Measurements from ENCODE around the gene TMEM74B.

Gene TMEM74B

DNA sequence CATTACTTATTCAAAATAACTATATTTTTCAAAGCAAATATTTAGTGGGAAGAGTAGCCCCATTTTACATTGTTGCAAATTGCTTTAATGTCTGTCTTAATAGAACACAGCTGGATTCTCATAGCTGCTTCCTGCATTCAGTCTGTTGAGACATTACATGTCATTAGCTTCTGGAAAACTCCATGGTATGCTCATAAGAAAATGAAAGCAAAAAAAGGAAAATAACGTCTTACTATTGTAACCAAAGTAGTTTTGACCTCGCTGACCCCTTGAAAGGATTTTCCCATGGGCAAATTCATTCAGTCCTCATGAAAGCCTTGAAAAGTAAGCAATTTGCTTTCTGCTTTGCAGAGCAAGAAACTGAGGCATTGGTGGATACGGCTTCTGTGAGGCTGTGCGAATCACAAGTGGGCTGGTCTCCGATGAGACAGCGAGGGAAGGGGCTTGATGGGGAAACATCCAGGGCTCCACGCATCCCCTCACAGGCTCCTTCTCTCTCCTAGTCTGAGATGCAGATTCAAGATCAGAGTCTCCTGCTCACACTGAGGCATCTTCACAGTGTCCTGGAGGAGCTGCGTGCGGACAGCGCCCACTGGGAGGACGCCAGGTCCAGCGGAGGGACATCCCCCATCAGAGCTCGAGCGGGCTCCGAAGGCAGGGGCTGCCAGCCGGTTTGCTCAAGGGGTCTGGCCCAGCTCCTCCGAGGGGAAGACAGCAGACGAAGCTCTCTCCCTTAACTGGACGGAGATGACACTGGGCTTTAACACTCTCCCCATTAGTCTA is 21.8 kb upstream of the TMEM74B start:
- TF ChIP-seq SIN3A (IDR thresholded peaks at IDR 0.05; ENCODE audit: borderline replicate concordance, insufficient read depth, low read length) (no peak), FOXP2 (optimal IDR thresholded peaks at IDR 0.05; ENCODE audit: borderline replicate concordance, extremely low read depth, extremely low read length, insufficient read depth) (no peak), POLR2AphosphoS5 (IDR thresholded peaks at IDR 0.05; ENCODE audit: low read depth, low read length) (no peak), TAF1 (IDR thresholded peaks at IDR 0.05; ENCODE audit: borderline replicate concordance, insufficient read depth, low read length) (no peak)
- TF ChIP-seq, protein P1, sequence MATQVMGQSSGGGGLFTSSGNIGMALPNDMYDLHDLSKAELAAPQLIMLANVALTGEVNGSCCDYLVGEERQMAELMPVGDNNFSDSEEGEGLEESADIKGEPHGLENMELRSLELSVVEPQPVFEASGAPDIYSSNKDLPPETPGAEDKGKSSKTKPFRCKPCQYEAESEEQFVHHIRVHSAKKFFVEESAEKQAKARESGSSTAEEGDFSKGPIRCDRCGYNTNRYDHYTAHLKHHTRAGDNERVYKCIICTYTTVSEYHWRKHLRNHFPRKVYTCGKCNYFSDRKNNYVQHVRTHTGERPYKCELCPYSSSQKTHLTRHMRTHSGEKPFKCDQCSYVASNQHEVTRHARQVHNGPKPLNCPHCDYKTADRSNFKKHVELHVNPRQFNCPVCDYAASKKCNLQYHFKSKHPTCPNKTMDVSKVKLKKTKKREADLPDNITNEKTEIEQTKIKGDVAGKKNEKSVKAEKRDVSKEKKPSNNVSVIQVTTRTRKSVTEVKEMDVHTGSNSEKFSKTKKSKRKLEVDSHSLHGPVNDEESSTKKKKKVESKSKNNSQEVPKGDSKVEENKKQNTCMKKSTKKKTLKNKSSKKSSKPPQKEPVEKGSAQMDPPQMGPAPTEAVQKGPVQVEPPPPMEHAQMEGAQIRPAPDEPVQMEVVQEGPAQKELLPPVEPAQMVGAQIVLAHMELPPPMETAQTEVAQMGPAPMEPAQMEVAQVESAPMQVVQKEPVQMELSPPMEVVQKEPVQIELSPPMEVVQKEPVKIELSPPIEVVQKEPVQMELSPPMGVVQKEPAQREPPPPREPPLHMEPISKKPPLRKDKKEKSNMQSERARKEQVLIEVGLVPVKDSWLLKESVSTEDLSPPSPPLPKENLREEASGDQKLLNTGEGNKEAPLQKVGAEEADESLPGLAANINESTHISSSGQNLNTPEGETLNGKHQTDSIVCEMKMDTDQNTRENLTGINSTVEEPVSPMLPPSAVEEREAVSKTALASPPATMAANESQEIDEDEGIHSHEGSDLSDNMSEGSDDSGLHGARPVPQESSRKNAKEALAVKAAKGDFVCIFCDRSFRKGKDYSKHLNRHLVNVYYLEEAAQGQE (IDR thresholded peaks at IDR 0.05; ENCODE audit: insufficient read depth in 1 of 2, low read depth in 2 of 2, low read length in 2 of 2), result no peak

DNA sequence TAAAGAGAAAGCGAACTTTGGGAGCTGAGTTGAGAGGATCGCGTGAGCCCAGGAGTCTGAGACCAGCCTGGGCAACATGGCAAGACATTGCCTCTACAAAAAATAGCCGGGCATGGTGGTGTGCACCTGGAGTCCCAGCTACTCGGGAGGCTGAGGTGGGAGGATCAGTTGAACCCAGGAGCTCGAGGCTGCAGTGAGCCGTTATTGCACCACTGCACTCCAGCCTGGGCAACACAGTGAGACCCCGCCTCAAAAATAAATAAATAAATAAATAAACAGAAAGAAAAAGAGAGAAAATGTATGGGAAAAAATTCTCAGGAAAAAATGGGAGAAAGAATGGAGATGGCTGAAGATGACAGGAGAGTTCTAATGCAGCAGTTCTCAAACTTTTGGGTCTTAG is 21.0 kb upstream of the TMEM74B start:
- TF ChIP-seq TAF1 (IDR thresholded peaks at IDR 0.05; ENCODE audit: borderline replicate concordance, insufficient read depth, low read length) (no peak), FOXP2 (optimal IDR thresholded peaks at IDR 0.05; ENCODE audit: borderline replicate concordance, extremely low read depth, extremely low read length, insufficient read depth) (no peak), SIN3A (IDR thresholded peaks at IDR 0.05; ENCODE audit: borderline replicate concordance, insufficient read depth, low read length) (no peak), POLR2AphosphoS5 (IDR thresholded peaks at IDR 0.05; ENCODE audit: low read depth, low read length) (no peak)
- TF ChIP-seq, protein P1 (IDR thresholded peaks at IDR 0.05; ENCODE audit: insufficient read depth in 1 of 2, low read depth in 2 of 2, low read length in 2 of 2), result no peak

DNA sequence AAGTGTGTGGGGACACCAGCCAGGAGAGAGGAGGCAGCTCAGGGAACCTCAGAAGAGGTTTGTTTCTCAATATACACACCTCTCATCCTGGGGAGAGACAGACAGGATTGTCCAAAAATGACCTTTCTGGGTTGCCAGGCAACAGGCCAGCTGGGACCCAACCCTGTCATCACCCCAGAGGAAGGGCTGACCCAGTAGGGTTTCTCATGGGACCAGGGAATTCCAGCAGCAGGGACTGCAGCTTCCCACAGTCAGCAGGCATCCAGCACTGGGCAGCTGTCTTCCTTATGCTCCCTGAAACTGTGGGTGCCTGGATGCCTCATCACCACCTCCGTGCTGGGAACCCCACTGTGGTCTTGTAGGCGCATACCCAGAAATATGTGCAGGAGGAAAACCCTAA is 19.8 kb upstream of the TMEM74B start:
- TF ChIP-seq POLR2AphosphoS5 (IDR thresholded peaks at IDR 0.05; ENCODE audit: low read depth, low read length) (no peak), SIN3A (IDR thresholded peaks at IDR 0.05; ENCODE audit: borderline replicate concordance, insufficient read depth, low read length) (no peak), TAF1 (IDR thresholded peaks at IDR 0.05; ENCODE audit: borderline replicate concordance, insufficient read depth, low read length) (no peak), FOXP2 (optimal IDR thresholded peaks at IDR 0.05; ENCODE audit: borderline replicate concordance, extremely low read depth, extremely low read length, insufficient read depth) (no peak)
- TF ChIP-seq, protein P1 (IDR thresholded peaks at IDR 0.05; ENCODE audit: insufficient read depth in 1 of 2, low read depth in 2 of 2, low read length in 2 of 2), result no peak

DNA sequence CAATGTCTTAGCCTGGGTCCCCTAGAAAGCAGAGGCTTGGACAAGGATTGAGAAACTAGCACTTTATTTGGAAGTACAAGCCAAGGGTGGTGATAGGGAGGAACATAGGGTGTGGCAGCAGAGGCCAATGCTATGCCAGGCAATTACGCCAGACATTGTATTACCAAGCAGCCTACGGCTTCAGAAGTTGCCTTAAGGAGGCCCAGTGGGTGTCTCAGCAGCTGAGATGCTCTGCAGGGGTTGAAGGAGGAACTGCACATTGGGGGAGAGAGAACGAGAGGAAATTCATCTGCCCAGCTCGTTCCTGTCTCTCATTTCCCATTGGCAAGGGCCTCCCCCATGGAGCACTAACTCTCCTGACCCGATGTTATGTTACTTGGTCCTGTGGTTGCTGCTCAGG is 19.3 kb upstream of the TMEM74B start:
- TF ChIP-seq FOXP2 (optimal IDR thresholded peaks at IDR 0.05; ENCODE audit: borderline replicate concordance, extremely low read depth, extremely low read length, insufficient read depth) (no peak), TAF1 (IDR thresholded peaks at IDR 0.05; ENCODE audit: borderline replicate concordance, insufficient read depth, low read length) (no peak), SIN3A (IDR thresholded peaks at IDR 0.05; ENCODE audit: borderline replicate concordance, insufficient read depth, low read length) (no peak), POLR2AphosphoS5 (IDR thresholded peaks at IDR 0.05; ENCODE audit: low read depth, low read length) (no peak)
- TF ChIP-seq, protein P1 (IDR thresholded peaks at IDR 0.05; ENCODE audit: insufficient read depth in 1 of 2, low read depth in 2 of 2, low read length in 2 of 2), result no peak

Measured in PFSK-1 (cell line).